GM12878 (cell line): Measurements from ENCODE around the gene CARD19. TPM values are rescaled to one million over a fixed set of nuclear protein-coding genes. Genes with fewer than 3 reads are reported as not detected.

ENCODE experiments used
- DPF2 ChIP-seq: fragments of 450-650 bp; IDR thresholded peaks from 2 replicates; pipeline ENCODE4 v1.6.1; 2017; ENCODE audit warnings: mild to moderate bottlenecking
- EED ChIP-seq: sonication (generic); IDR thresholded peaks from 2 replicates; pipeline ENCODE4 v1.6.1; 2016; ENCODE audit warnings: antibody characterized with exemption, low read depth
- MEF2B ChIP-seq: fragments of 450-650 bp; IDR thresholded peaks from 2 replicates; pipeline ENCODE4 v1.6.1; 2018; ENCODE audit warnings: mild to moderate bottlenecking, moderate library complexity; ENCODE audit not compliant: partially characterized antibody, poor library complexity, severe bottlenecking
- PML ChIP-seq: IDR thresholded peaks from 2 replicates; pipeline ENCODE4 v1.6.1; 2012; ENCODE audit warnings: low read length, inconsistent platforms
- SMC3 ChIP-seq: IDR thresholded peaks from 2 replicates; pipeline ENCODE4 v1.6.1; 2011; ENCODE audit warnings: low read length, improper control_type of control experiment, borderline replicate concordance
- ZSCAN29 ChIP-seq: fragments of 450-650 bp; IDR thresholded peaks from 2 replicates; pipeline ENCODE4 v1.6.1; 2017; ENCODE audit warnings: mild to moderate bottlenecking, moderate library complexity
- polyA plus RNA-seq, 11 experiments: library from polyadenylated mRNA; depleted of rRNA in 4 of 11; unstranded in 6 of 11; stranded (reverse) in 5 of 11; fragments of >200 nt; fragmentation: Nextera tagmentation in 4 of 11; fragmentation: Illumina TruSeq in 1 of 11; extraction: Ambion mirVana in 4 of 11; extraction: Trizol in 1 of 11; gene quantifications; 1 replicate in 1 of 11; 2 replicates in 10 of 11; pipeline versions ENCODE4 v1.2.1 to v1.2.3, GENCODE V29; 2011 to 2016; ENCODE audit warnings: inconsistent platforms in 2 of 11, missing spikeins in 2 of 11, low read depth in 1 of 11
- total RNA-seq, 4 experiments: library from RNA; depleted of rRNA in 3 of 4; stranded (reverse); fragments of >200 nt in 3 of 4; fragmentation: Illumina TruSeq in 1 of 4; extraction: Trizol in 1 of 4; gene quantifications; 2 replicates each; pipeline versions ENCODE4 v1.2.1 to v1.2.3, GENCODE V29; 2013 to 2021
- TF ChIP-seq, protein P1 (sequence below): fragments of 450-650 bp; formaldehyde crosslinking; IDR thresholded peaks from 2 replicates; pipeline ENCODE4 v1.5.0; 2022; ENCODE audit warnings: mild to moderate bottlenecking, missing genetic modification characterization
- TF ChIP-seq, protein P2 (sequence below): fragments of 450-650 bp; IDR thresholded peaks from 2 replicates; pipeline ENCODE4 v1.6.1; 2016; ENCODE audit warnings: mild to moderate bottlenecking
- TF ChIP-seq, protein P3 (sequence below): IDR thresholded peaks from 2 replicates; pipeline ENCODE4 v1.6.1; 2012; ENCODE audit warnings: low read length, inconsistent platforms

The CARD19 gene
- total and polyA plus RNA-seq, 10 of the 15 experiments (the other 5 are each of a cell fraction or from before 2014, with no cell fraction given) = 0.61 to 41.6 (median 19.9) TPM

DNA sequence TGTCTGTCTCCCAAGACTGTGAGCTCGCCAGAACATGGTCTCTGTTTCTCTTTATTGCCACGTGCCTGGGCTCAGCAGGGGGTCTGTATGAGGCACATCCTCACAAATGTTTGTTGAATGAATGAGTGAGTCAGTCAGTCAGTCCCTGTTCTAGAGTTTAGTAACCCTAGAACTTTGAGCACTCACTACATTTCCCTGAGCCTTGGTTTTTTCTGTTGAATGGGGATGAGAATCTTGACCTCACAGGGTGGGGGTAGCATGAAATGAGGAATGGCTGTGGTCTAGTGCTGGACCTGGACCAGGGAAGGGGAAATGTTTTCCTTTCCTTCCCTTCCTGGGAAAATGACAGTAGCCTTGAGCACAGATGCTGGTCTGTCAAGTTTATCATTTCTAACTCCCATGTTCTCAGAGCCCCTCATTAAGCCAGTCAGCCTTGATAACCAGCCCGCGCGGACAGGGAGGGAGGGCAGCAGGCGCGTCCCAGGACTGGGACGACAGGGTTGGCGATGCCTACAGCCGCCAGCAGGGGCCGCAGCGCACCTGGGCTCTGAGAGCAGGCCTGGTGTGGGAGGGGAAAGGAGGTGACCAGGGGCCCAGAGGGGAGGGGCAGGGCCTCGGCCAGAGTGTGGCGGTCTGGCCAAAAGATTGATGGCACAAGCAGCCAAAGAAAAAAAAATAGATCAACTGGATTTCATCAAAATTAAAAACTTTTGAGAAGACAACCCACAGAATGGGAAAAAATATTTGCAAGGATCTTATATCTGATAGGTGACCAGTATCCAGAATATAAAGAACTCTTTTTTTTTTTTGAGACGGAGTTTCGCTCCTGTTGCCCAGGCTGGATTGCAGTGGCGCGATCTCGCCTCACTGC is 63.8 kb downstream of the CARD19 start (continued):
- TF ChIP-seq SMC3 = peak; percentile 90
- TF ChIP-seq ZSCAN29 = no peak
- no peak for TF ChIP-seq MEF2B
- TF ChIP-seq DPF2 = no peak
- TF ChIP-seq, protein P1, sequence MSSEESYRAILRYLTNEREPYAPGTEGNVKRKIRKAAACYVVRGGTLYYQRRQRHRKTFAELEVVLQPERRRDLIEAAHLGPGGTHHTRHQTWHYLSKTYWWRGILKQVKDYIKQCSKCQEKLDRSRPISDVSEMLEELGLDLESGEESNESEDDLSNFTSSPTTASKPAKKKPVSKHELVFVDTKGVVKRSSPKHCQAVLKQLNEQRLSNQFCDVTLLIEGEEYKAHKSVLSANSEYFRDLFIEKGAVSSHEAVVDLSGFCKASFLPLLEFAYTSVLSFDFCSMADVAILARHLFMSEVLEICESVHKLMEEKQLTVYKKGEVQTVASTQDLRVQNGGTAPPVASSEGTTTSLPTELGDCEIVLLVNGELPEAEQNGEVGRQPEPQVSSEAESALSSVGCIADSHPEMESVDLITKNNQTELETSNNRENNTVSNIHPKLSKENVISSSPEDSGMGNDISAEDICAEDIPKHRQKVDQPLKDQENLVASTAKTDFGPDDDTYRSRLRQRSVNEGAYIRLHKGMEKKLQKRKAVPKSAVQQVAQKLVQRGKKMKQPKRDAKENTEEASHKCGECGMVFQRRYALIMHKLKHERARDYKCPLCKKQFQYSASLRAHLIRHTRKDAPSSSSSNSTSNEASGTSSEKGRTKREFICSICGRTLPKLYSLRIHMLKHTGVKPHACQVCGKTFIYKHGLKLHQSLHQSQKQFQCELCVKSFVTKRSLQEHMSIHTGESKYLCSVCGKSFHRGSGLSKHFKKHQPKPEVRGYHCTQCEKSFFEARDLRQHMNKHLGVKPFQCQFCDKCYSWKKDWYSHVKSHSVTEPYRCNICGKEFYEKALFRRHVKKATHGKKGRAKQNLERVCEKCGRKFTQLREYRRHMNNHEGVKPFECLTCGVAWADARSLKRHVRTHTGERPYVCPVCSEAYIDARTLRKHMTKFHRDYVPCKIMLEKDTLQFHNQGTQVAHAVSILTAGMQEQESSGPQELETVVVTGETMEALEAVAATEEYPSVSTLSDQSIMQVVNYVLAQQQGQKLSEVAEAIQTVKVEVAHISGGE (CRISPR knock-in tag) = no peak
- no peak for TF ChIP-seq EED
- TF ChIP-seq, protein P2, sequence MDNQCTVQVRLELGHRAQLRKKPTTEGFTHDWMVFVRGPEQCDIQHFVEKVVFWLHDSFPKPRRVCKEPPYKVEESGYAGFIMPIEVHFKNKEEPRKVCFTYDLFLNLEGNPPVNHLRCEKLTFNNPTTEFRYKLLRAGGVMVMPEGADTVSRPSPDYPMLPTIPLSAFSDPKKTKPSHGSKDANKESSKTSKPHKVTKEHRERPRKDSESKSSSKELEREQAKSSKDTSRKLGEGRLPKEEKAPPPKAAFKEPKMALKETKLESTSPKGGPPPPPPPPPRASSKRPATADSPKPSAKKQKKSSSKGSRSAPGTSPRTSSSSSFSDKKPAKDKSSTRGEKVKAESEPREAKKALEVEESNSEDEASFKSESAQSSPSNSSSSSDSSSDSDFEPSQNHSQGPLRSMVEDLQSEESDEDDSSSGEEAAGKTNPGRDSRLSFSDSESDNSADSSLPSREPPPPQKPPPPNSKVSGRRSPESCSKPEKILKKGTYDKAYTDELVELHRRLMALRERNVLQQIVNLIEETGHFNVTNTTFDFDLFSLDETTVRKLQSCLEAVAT = no peak
- TF ChIP-seq PML = no peak
- TF ChIP-seq, protein P3, sequence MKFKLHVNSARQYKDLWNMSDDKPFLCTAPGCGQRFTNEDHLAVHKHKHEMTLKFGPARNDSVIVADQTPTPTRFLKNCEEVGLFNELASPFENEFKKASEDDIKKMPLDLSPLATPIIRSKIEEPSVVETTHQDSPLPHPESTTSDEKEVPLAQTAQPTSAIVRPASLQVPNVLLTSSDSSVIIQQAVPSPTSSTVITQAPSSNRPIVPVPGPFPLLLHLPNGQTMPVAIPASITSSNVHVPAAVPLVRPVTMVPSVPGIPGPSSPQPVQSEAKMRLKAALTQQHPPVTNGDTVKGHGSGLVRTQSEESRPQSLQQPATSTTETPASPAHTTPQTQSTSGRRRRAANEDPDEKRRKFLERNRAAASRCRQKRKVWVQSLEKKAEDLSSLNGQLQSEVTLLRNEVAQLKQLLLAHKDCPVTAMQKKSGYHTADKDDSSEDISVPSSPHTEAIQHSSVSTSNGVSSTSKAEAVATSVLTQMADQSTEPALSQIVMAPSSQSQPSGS = no peak
